IPS DF 6.9 (cell line): ENCODE data around the gene NKX6-2.

Experiments
- DNase-seq: peaks from one replicate; pipeline ENCODE4 v3.0.0-alpha.2; 2013; ENCODE audit warnings: low read depth, low spot score
- H3K27ac ChIP-seq: one replicate; pipeline ENCODE4 v1.5.1; 2013; ENCODE audit warnings: low read length, control low read depth
- H3K27me3 ChIP-seq: 2 replicates; pipeline ENCODE4 v1.6.1; 2013; ENCODE audit warnings: mild to moderate bottlenecking, low read length; ENCODE audit not compliant: control insufficient read depth, insufficient read depth
- H3K36me3 ChIP-seq: 2 replicates; pipeline ENCODE4 v1.6.1; 2013; ENCODE audit warnings: low read length; ENCODE audit not compliant: control insufficient read depth, insufficient read depth
- H3K4me1 ChIP-seq: 2 replicates; pipeline ENCODE4 v1.6.1; 2013; ENCODE audit warnings: low read length; ENCODE audit not compliant: control insufficient read depth, insufficient read depth
- H3K4me3 ChIP-seq: 2 replicates; pipeline ENCODE4 v1.5.1; 2013; ENCODE audit warnings: mild to moderate bottlenecking, low read length
- H3K9me3 ChIP-seq: 2 replicates; pipeline ENCODE4 v1.6.1; 2013; ENCODE audit warnings: low read length, inconsistent platforms; ENCODE audit not compliant: control insufficient read depth, insufficient read depth
- WGBS: extraction: QIAGEN DNeasy Blood & Tissue Kit; methylation state at CpG from one replicate; pipeline ENCODE4 v1.1.7; 2013; ENCODE audit warnings: mixed read lengths, missing lambda C conversion rate; ENCODE audit not compliant: insufficient read length, insufficient coverage; 5-methylcytosine and 5-hydroxymethylcytosine counted together

Gene NKX6-2

GRCh38 chr10:132755166-132755711 is 30.7 kb downstream of the NKX6-2 start:
- no peak overlapping the region for H3K27ac ChIP-seq
- H3K27me3 ChIP-seq: no peaks in the 10 kb centered on the region
- no peak for DNase-seq
- H3K36me3 ChIP-seq: no peaks in the 10 kb centered on the region; the same call in 1 of the 2 replicates
- no CpG with 5 or more reads among the region's 15 CpGs for WGBS
- H3K9me3 ChIP-seq: no peaks in the 10 kb centered on the region
- H3K4me1 ChIP-seq: no peaks in the 10 kb centered on the region
- H3K4me3 ChIP-seq: no peak overlapping the region

GRCh38 chr10:132754071-132754470 is 31.9 kb downstream of the NKX6-2 start:
- no peaks in the 10 kb centered on the region for H3K27me3 ChIP-seq
- H3K27ac ChIP-seq: no peak overlapping the region
- H3K4me1 ChIP-seq: no peaks in the 10 kb centered on the region
- no peaks in the 10 kb centered on the region for H3K9me3 ChIP-seq
- no peak overlapping the region; the same call in 1 of the 2 replicates for H3K4me3 ChIP-seq
- H3K36me3 ChIP-seq: no peaks in the 10 kb centered on the region; the same call in 1 of the 2 replicates
- WGBS: no CpG with 5 or more reads among the region's 18 CpGs
- no peak for DNase-seq

- no peaks in the 10 kb centered on the region for H3K27me3 ChIP-seq
Observed at GRCh38 chr10:132753596-132753995, 32.4 kb downstream of the NKX6-2 start.

GRCh38 chr10:132752961-132753360 is 33.0 kb downstream of the NKX6-2 start:
- no CpG with 5 or more reads among the region's 28 CpGs for WGBS
- Histone ChIP-seq H3K27ac (no peak overlapping the region), H3K9me3 (no peaks in the 10 kb centered on the region), H3K36me3 (no peaks in the 10 kb centered on the region; the same call in 1 of the 2 replicates), H3K4me3 (no peak overlapping the region), H3K4me1 (no peaks in the 10 kb centered on the region), H3K27me3 (no peaks in the 10 kb centered on the region)
- no peak for DNase-seq

More at GRCh38 chr10:132753596-132753995, 32.4 kb downstream of the NKX6-2 start:
- no peak overlapping the region for H3K27ac ChIP-seq
- no peaks in the 10 kb centered on the region; the same call in 1 of the 2 replicates for H3K36me3 ChIP-seq
- no peak for DNase-seq
- no peaks in the 10 kb centered on the region for H3K9me3 ChIP-seq
- no peak overlapping the region for H3K4me3 ChIP-seq
- WGBS: no CpG with 5 or more reads among the region's 15 CpGs
- no peaks in the 10 kb centered on the region for H3K4me1 ChIP-seq

- H3K9me3 ChIP-seq: no peaks in the 10 kb centered on the region
- WGBS: no CpG with 5 or more reads among the region's 20 CpGs
Observed at GRCh38 chr10:132752378-132752777, 33.6 kb downstream of the NKX6-2 start.

GRCh38 chr10:132750936-132751335 is 35.0 kb downstream of the NKX6-2 start:
- no peaks in the 10 kb centered on the region for H3K9me3 ChIP-seq
- H3K36me3 ChIP-seq: no peaks in the 10 kb centered on the region; the same call in 1 of the 2 replicates
- no peak overlapping the region for H3K4me3 ChIP-seq
- no peak for DNase-seq
- no CpG with 5 or more reads among the region's 14 CpGs for WGBS
- no peaks in the 10 kb centered on the region for H3K4me1 ChIP-seq
- no peaks in the 10 kb centered on the region for H3K27me3 ChIP-seq
- H3K27ac ChIP-seq: no peak overlapping the region

More at GRCh38 chr10:132752378-132752777, 33.6 kb downstream of the NKX6-2 start:
- Histone ChIP-seq H3K27ac (no peak overlapping the region), H3K27me3 (no peaks in the 10 kb centered on the region), H3K4me3 (no peak overlapping the region), H3K4me1 (no peaks in the 10 kb centered on the region), H3K36me3 (no peaks in the 10 kb centered on the region; the same call in 1 of the 2 replicates)
- no peak for DNase-seq

GRCh38 chr10:132749371-132749795 is 36.6 kb downstream of the NKX6-2 start:
- no peak overlapping the region for H3K27ac ChIP-seq
- H3K9me3 ChIP-seq: no peaks in the 10 kb centered on the region
- H3K4me3 ChIP-seq: no peak overlapping the region
- no peak for DNase-seq
- no peaks in the 10 kb centered on the region; the same call in 1 of the 2 replicates for H3K36me3 ChIP-seq
- no CpG with 5 or more reads among the region's 22 CpGs for WGBS
- H3K27me3 ChIP-seq: no peaks in the 10 kb centered on the region
- no peaks in the 10 kb centered on the region; the same call in 1 of the 2 replicates for H3K4me1 ChIP-seq

GRCh38 chr10:132748545-132749370 is 37.2 kb downstream of the NKX6-2 start:
- WGBS: no CpG with 5 or more reads among the region's 36 CpGs
- no peaks in the 10 kb centered on the region for H3K27me3 ChIP-seq
- no peak overlapping the region for H3K4me3 ChIP-seq

GRCh38 chr10:132748135-132748534 is 37.8 kb downstream of the NKX6-2 start:
- H3K36me3 ChIP-seq: no peaks in the 10 kb centered on the region; the same call in 1 of the 2 replicates
- H3K9me3 ChIP-seq: no peaks in the 10 kb centered on the region
- no peak overlapping the region for H3K4me3 ChIP-seq
- no peak overlapping the region for H3K27ac ChIP-seq
- WGBS: no CpG with 5 or more reads among the region's 15 CpGs
- no peaks in the 10 kb centered on the region for H3K27me3 ChIP-seq
- no peaks in the 10 kb centered on the region; the same call in 1 of the 2 replicates for H3K4me1 ChIP-seq
- DNase-seq: no peak

More at GRCh38 chr10:132748545-132749370, 37.2 kb downstream of the NKX6-2 start:
- Histone ChIP-seq H3K4me1 (no peaks in the 10 kb centered on the region; the same call in 1 of the 2 replicates), H3K27ac (no peak overlapping the region), H3K36me3 (no peaks in the 10 kb centered on the region; the same call in 1 of the 2 replicates), H3K9me3 (no peaks in the 10 kb centered on the region)
- DNase-seq: no peak

- no peak for DNase-seq
- H3K9me3 ChIP-seq: no peaks in the 10 kb centered on the region
- H3K36me3 ChIP-seq: no peaks in the 10 kb centered on the region; the same call in 1 of the 2 replicates
- no CpG with 5 or more reads among the region's 29 CpGs for WGBS
- peaks cover 1% of the 10 kb centered on the region; the same call in 1 of the 2 replicates for H3K4me1 ChIP-seq
- H3K27me3 ChIP-seq: no peaks in the 10 kb centered on the region
- no peak overlapping the region for H3K4me3 ChIP-seq
- no peak overlapping the region for H3K27ac ChIP-seq
Observed at GRCh38 chr10:132746801-132747625, 38.9 kb downstream of the NKX6-2 start.
